Stimulated activated CD8-positive, alpha-beta memory T cell treated with anti-CD3 and anti-CD28 coated beads, Interleukin-4, amount 100 ng/mL, for 48 hours (primary cell): ENCODE measurements around the gene ST7.
"Not testable (repeated sequence)": the region's sequence is repeated elsewhere in the genome, so short reads cannot be mapped to it uniquely, and the experiment has no call there.

Experiments used
- DNase-seq: peaks from one replicate; pipeline ENCODE4 v3.0.0-alpha.2; 2020

Gene ST7

DNA sequence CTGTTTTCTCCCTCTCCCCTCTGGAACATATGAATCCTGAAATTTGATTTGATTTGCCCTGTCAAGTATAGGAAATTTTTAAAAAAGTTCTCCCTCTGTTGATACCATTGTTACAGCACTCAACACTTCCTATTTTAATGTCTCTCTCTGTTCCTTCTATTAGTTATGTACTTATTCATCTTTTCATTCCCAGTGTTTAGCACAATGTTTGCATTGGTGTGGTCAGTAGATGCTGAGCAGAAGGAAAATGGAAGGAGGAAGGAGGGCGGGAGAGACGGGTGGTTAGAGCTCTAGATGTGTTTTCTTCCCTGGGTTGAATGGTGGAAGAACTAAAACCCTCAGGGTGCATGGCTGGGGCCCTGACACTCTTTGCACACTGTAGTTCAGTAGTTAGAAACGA, 290.1 kb downstream of the ST7 start:
- no peak for DNase-seq

DNA sequence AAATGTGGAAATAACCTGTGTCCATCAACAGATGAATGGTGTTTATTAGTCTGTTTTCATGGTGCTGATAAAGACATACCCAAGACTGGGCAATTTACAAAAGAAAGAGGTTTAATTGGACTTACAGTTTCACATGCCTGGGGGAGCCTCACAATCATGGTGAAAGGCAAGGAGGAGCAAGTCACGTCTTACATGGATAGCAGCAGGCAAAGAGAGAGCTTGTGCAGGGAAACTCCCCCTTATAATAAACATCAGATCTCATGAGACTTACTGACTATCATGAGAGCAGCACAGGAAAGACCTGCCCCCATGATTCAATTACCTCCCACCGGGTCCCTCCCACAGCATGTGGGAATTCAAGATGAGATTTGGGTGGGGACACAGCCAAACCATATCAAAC, 292.4 kb downstream of the ST7 start:
- not testable (repeated sequence) for DNase-seq

DNA sequence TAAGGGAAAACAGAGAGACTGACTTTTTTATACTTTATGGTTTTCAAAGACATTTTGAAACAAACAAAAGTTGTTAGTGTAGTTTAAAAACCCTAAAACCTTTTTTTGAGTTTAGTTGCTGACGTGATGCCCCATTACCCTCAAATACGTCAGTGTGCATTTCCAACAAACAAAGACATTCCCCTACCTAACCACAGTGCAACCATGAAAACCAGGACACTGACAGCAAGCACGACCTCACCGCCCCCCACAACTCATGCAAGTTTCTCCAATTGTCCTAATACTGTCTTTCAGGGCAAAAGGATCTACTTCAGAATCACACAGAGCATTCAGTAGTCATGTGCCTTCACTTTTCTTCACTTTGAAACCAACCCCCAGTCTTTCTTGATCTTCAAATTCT, 294.5 kb downstream of the ST7 start:
- no peak for DNase-seq

DNA sequence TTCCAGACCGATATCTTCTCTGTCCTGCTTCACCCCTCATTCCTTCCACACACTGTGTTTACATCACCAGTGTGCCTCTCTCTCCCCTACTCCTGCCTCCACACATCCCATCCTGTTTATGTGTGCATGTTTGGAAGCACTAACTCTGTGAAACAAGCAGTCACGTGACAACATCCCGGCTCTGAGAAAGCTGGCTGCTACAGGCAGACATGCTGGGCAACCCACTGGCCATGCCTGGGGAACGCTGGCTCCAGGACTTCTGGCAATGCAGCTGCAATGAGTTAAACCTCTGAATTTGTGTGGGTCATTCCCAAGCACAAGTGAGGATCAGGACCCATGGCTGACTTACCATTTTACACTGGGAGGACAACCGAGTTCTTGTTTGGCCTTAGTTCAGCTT, 295.5 kb downstream of the ST7 start:
- DNase-seq: no peak

DNA sequence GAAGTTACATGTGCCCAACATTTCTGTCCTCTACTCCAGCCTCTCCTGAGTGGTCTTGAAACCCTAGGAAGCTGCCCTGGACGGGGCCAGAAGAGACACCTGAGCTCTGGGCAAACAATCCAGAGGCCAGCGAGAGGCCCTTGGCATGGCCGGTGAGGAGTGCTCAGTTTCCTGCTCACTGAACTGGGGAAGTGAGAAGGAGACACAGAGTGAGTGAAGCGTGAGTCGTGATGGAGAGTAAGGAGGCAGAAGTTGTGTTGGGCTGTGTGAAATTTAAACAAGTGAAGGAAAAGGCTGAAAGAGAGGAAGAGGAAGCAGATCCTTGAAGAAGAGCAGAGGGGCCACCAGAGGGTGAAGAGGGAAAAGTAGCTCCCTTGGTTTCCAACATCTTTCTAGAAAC, 296.4 kb downstream of the ST7 start:
- no peak for DNase-seq

DNA sequence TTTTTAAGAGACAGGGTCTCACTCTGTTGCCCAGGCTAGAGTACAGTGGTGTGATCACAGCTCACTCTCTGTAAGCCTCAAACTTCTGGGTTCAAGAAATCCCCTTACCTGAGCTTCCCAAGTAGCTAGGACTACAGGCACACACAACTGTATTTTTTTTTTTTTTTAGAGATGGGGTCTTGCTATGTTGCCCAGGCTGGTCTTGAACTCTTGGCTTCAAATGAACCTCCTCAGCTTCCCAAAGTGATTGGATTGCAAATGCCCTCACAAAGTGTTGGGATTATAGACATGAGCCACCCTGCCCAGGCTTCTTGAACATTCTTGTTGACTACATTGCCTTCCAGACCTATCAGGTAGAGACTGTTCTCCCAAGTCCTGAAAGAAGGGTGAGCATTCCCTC, 296.9 kb downstream of the ST7 start:
- no peak for DNase-seq

DNA sequence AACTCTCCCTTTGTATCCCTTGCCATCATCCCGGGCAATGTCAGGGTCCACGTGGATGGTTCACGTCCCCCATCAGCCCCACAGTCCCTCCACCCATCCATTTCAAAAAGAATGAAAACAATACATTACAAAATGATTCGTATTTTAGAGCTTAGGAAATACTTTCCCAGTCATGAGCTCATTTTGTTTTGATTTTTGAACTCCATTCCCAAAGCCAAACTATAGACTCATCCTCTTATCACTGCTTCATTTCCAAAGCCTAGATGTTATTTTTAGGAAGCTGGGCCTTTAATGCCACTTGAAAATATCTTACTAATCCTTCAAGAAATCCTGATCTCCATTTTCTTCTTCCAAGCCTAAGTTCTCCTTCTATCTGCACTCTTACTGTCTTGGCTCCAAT, 297.5 kb downstream of the ST7 start:
- no peak for DNase-seq

DNA sequence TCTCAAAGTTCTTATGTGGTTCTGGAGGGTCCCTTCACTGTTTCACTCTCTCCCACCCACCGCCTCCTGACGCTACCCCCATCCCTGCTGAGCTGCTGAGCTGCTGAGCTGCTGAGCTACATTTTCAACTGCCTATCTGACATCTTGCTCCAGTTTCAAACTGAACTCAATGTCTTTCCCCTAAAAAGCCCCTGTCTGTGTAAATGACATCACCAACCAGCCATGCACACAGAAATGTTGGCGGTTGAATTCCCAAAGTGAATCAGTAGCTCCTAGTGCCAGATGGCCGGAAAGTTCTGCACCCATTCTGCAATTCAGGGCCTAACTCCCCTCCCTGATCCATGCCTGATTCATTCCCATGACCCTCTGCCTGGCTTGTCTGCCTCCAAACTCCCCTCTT, 298.4 kb downstream of the ST7 start:
- DNase-seq: no peak

DNA sequence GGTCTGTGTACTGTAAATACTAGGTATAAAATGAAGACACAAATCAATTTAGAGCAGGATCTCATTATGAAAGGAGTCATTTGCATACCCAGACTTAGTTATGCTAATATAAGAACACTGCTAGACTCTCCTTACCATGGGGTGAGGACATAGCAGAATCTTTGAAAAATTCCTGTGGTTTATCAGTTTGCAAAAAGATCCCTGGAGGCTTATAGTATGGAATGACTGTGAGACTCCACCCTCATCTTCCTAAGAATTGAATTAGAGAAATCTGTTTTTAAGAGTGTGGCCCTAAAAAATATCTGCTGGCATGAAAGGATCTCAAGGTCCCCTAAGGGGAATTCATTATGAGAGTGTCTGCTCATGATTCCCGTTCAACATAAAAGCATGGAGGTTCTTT, 306.3 kb downstream of the ST7 start:
- no peak for DNase-seq

DNA sequence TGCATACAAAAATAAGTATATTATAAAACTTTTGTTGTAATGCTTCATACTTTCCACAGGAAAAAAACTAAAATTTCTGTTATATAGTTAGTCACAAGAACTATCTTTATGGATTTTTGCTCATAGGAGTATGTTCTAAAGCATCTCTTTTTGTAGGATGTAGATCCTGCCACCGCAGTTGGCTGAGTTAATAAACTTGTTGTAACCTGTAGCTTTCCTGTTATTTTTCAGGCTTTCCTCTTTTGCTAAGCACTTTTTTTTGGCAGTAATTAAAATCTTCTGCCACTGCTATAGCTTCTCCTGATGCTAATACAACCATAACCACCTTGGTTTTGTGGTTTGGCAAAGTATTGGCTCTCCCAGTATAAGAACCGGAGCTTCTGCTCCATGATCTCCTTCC, 309.2 kb downstream of the ST7 start:
- DNase-seq: no peak

DNA sequence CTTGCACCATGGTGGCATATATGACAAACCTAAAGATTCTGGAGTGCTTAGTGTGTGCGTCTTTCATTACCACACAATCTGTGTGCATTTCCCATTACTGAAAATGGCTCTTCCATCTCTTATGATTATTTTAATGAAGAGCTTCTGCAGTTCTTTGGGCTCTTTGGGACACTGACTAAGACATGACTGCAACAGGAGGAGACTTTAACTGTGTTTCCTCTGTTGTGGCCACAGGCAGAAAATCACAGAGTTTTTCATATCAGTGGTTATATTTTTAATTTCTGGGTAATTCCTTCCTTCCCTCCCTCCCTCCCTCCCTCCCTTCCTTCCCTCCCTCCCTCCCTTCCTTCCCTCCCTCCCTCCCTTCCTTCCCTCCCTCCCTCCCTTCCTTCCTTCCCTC, 311.4 kb downstream of the ST7 start:
- DNase-seq: no peak

DNA sequence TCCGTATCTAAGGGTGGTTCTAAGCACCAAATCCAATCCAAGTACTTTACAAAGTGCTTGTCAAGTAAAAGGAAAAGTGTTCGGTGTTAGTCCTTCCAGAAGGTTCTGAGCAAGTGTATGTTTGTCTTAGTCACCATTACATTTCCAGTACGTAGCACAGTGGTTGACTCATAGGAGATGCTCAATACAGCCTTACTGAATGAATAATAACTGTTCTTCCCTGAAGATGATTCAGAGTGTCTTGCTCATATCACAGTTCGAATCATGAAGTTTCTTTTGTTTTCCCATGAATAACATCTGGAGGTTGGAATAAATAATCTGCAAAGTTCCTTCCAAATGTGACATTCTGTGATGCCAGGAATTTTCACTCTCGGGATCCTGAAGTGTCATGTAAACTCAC, 316.1 kb downstream of the ST7 start:
- DNase-seq: no peak

DNA sequence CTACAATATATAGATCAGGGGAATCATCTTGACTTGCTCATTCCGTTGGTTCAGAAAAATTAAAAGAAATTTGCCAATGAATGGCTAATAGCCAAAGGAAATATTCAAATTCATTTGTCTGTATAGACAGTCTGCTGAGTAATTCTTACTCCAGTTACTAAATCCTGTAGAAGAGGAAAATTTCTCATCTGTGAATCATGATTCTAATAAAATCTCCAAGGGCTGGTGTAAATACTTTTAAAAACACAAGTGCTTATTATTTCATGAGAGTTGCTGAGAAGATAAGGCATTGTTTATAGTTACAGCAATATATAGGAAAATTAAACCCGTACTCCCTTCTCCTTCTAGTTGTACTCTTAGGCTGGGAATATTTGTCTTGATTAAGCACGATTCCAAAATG, 316.6 kb downstream of the ST7 start:
- DNase-seq: no peak

DNA sequence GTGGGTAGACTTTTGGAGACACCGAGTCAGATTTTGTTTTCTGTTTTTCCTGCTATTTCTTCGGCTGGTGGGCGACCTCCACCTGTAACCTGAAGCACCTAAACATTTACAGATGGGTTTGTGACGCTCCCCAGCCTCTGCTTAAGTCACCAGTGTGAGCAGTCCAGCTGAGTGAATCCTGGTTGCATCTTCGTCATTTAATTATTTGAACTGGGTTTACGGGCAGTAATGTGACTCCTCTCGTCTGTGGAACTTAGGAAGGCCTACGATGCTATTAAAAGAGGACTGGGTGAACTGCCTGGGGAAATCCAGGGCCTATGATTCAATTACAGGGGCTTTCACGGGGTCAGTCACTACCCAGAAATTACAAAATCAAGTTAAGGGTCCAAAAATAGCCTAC, 317.1 kb downstream of the ST7 start:
- no peak for DNase-seq

DNA sequence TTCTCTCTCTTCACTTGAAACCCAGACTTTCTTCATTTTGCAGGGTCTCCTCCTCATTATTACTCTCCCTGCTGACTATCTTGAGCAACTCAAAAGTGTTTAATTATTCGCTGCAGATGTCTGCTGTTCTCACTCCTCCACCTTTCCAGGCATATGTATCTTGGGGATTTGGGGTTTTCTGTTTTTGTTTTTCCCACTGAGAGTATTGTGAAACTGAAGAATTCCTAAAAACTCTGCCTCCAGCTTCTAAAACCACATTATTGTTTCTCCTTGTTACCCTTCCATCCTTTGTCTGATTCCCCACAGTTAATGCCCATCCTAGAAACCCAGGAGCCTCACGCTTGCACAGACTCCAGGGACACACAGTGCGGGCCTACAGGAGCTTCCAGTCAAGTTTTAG, 318.3 kb downstream of the ST7 start:
- no peak for DNase-seq

DNA sequence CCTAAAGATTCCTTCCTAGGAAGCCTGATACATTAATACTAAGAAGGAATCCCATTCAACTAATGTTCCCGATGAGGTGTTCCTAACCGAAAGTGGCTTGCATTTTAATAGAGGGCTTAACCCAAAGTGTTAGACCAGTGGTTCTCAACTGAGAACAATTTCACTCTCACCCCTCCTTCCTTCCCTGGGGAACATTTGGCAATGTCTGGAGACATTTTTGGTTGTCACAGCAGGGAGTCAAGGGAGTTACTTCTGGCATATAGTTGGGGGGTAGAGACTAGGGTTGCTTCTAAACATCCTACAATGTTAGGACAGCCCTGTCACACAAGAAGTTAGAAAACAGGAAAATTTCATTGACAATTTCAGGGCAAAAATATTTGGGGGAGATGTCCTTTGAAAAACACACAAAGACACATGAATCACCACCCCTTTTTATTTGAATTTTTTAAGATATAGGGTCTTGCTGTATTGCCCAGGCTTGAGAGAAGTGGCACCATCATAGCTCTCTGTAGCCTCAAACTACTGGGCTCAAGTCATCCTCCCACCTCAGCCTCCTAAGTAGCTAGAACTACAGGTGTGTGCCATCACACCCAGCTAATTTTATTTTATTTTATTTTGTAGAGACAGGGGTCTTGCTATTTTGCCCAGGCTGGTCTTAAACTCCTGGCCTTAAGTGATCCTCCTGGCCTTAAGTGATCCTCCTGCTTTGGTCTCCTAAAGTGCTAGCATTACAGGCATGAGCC, 318.9 kb downstream of the ST7 start:
- no peak for DNase-seq

DNA sequence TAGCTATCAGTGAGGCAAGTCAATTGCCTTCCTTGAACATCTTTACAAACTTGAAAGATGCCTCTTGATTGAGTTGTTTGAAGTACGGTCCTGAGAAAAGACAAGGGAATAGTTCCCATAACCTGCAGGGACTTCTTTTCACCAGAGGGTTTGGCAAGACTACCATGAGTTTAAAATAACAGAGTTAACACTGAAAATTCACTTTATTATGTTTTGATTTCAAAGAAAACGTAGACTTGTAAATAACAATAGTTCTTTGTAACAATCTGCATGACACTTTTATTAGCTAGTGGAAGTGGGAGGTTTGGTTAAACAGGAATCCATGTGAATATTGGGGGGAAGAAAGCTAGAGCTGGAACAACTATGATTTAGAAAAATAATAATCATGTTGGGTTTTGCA, 320.0 kb downstream of the ST7 start:
- DNase-seq: no peak

DNA sequence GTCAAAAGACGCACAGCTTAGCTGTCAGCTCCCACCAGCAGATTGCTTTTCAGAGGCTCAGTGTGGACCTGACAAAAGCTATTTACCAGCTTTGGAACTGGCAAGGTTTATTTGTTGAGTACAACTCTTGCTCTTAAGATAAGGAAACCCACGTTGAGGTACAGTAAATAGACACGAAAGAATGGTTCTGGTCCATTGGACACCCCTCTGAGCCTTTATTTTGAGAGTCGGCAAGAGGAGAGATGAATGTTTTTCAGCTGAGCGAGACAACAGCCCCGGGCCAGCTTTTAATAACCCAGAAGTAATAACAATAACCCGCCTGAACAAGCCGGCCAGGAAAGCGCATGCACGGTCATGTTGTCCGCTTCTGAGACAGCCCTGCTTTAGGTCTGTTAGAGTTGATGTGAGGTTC, 320.5 kb downstream of the ST7 start:
- DNase-seq: no peak

DNA sequence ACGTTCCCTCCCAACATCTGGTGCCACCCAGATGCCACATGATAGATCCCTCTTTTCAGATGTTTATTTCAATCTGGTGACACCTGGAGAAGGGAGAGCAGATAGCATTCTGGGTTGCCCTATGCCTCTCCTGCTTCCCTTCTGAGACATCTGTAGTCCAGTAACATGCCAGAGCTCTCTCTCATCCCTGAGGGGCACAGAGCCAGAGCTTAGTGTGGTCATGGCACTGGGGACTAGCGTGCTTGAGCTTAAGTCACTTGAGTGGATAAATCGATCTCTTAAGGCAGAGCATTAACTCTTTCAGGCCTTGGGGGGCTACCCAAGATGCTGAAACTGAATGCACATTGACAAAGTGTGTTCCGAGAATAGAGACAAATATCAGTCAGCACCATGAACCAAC, 321.6 kb downstream of the ST7 start:
- DNase-seq: no peak

DNA sequence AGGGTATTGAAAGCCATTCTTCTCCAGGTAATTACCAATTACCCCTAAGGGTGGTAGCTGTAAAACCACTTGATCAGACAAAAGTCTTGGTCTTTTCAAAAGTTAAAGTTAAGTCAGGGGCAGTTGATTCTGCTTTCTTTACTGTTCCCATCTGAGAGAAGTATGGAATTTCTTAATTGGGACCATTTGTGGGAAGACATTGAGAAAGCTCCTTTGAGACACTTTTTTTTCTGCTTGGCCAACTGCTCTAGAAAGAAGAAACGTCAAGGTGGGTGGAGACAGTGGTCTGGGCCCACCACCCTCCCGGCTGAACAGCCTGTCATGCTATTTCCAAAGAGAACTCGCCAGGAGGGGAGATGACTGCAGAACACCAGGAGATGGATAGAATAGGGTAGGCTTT, 324.3 kb downstream of the ST7 start:
- no peak for DNase-seq

DNA sequence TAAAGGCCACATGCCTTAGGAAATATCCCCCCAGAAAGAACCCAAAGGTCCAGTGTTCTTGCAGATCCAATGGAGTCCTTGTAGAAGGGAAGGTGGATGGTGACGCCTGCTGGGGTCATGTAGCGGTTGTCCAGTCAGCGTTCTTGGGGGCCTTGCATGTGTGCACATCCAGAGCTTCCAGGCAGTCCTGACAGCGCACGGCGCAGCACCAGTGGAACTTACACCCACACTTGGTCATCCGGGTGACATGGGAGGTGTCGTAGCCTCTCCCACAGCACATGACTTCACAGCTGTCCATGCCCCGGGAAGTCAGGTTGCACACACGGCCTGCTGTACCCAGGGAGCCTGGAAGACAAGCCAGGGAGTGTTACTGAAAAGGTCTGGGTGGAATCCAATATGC, 324.7 kb downstream of the ST7 start:
- no peak for DNase-seq

DNA sequence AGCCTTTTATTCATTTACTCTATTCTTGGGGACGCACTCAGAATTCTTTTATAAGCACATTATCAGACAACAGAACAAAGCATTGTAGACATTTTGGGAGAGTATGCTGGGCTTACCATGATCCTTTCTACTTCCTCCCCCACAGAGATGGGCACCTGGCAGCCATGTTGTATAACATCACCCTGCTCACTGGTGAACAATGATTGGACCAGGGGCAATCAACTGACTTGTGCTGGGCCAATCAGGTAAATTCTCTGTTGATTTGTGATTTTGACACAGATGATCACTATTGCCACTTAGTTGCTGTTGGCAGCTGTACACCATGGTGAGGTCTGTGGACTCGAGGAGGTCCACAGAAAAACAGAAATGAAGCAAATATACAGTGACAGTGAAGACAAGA, 325.9 kb downstream of the ST7 start:
- DNase-seq: no peak
